Measurements from ENCODE around the gene STPG2. TPM values are rescaled to one million over a fixed set of nuclear protein-coding genes. Genes with fewer than 3 reads are reported as not detected.

STPG2 gene
- total RNA-seq, result not detected in 2 replicates

DNA sequence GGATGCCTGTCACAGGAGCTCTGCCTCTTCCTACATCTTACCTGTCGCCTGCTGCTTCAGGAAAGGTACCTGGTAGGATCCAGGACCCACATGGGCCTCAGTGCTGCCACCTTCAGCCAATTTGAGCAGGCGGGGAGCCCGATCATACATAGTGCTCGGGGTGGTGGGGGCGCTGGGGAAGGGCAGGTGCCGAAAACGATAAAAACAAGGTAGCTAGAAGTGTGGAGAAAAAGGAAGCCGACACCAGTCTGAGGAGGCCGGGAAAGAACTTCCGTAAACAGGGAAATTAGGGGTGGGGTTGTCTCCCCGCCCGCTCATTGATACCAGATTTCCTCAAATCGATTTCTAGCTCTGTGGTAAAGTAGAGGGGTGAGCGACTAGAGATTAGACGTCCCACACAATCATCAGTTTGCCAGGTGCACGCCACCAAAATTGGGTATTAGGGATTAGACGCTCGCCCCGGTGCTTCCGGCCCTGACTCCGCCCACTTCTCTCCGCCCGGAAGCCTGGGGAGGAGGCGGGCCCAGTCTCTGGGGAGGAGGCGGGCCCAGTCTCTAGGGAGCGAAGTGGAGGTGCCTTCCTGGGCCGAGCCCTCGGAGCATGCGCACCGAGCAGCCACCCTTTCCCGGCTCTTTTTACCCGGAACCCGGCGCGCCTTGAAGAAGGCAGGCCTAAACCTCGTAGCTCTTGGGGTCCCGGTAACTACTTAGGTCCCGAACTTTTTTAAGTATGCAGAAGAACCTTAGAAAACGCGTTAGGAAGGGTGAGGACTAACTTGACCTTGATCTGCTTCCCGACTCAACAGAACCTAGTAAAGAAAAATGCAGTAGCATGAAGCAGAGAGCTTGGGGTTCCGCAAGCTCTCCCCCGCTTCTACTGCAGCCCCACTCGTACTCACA, at the start of gene STPG2:
Gene STPG2 (minus strand): TSS at position 476 of the 899 bp plus-strand sequence.
- H3K4me3 Mint-ChIP-seq, result peak within 1 kb of the TSS; percentile 95
- peak; percentile 98 for DNase-seq
- peaks cover 11% of the 10 kb centered on the region for H3K4me1 Mint-ChIP-seq
- peak within 1 kb of the TSS; percentile 96 for H3K27ac Mint-ChIP-seq
- intact Hi-C loops (cut with micrococcal nuclease), result loop anchor here (1.0 to 10.0 kb wide), 7 partner anchors 118 to 946 kb away; partner anchors contain the start of genes ADH5, METAP1 and RAP1GDS1
- peaks cover 6% of the 10 kb centered on the region for H3K9me3 Mint-ChIP-seq
- peaks cover 8% of the 10 kb centered on the region for H3K36me3 Mint-ChIP-seq (ENCODE audit: low read depth)
- H3K27me3 Mint-ChIP-seq, result peaks cover 14% of the 10 kb centered on the region

DNA sequence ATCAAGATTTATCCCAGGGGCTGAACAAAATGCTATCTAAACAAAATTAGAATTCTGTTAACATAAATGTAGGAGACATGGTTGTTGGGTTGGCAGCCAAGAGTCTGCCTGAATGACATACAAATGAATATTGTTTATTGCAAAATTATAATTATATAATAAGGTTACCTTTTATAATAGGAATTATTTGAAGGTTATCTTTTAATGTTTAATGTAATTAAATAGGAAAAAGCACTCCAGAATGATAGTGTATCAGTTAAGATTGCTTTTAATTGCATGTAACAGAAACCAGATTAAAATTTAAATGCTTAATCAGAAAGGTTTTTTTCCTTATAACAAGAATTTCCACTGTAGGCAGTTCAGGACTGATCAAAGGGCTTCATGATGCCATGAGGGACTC, 42.0 kb upstream of the STPG2 start:
- Mint-ChIP-seq H3K36me3 (ENCODE audit: low read depth) (no peaks in the 10 kb centered on the region), H3K4me1 (no peaks in the 10 kb centered on the region)
- DNase-seq, result no peak

DNA sequence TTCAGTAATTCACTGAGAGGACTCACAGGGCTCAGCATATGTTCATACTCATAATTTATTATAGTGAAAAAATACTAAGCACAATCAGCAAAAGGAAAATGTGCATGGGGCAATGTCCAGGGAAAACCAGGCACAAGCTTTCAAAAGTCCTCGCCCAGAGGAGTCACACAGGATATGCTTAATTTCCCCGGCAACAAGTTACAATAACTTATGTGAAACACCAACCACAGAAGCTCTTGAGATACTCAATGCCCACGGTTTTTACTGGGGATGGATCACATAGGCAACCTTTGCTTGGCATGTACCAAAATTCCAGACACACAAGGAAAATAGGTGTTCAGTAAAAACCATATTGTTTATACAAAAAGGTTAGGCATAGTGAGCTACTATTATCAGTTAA, 38.5 kb upstream of the STPG2 start:
- H3K9me3 Mint-ChIP-seq, result peaks cover 3% of the 10 kb centered on the region
- intact Hi-C loops (cut with micrococcal nuclease), result no loop called here

More for the DNA sequence above, 42.0 kb upstream of the STPG2 start:
- intact Hi-C loops (cut with micrococcal nuclease), result no loop called here
- no peaks in the 10 kb centered on the region for H3K9me3 Mint-ChIP-seq
- no peak overlapping the region for H3K27ac Mint-ChIP-seq
- no peak overlapping the region for H3K4me3 Mint-ChIP-seq
- peaks cover 11% of the 10 kb centered on the region for H3K27me3 Mint-ChIP-seq

DNA sequence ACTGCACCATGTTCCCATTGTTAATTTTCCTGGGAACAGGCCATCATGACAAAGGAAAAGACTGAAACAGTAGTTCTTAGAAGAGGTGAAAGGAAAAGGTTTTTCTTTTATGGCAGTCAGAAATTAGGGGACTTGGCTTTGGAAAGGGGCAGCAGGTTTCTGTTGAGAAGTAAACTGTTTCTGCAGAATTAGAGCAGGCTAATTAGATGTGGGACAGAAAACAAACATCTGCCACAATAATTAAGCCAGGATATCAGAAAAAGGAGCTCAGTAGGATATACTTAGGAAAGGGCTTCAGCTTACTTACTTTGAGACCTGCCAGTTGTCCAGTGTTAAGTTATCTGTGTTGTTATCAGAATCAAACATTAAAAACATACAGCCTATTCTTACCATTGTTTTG, 36.7 kb upstream of the STPG2 start:
- intact Hi-C loops (cut with micrococcal nuclease), result no loop called here
- Mint-ChIP-seq H3K27me3 (peaks cover 10% of the 10 kb centered on the region), H3K27ac (no peak overlapping the region), H3K4me1 (no peaks in the 10 kb centered on the region), H3K9me3 (peaks cover 3% of the 10 kb centered on the region), H3K36me3 (ENCODE audit: low read depth) (no peaks in the 10 kb centered on the region), H3K4me3 (no peak overlapping the region)
- DNase-seq, result no peak

More for the DNA sequence above, 38.5 kb upstream of the STPG2 start:
- Mint-ChIP-seq H3K36me3 (ENCODE audit: low read depth) (no peaks in the 10 kb centered on the region), H3K4me3 (no peak overlapping the region), H3K27me3 (peaks cover 10% of the 10 kb centered on the region), H3K4me1 (no peaks in the 10 kb centered on the region), H3K27ac (no peak overlapping the region)
- no peak for DNase-seq

DNA sequence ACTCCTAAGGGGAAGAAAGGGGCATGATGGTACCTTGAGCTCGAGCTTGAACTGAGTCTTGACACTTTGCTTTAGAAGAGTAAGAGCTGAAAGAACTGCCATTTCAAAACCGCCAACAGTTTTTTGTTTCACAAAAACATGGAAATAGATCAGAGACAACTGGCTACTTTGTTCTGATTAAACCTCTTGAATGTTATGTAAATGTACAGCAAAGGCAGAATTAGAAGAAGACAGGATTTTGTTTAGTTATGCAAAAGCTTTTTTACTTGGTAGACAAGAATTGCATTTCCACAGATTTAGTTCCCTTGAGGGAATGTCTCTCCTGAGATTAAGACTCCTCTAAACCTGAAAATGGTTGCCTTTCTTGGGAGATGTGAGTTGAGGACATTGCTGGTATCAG, 33.3 kb upstream of the STPG2 start:
- Mint-ChIP-seq H3K27me3 (peaks cover 6% of the 10 kb centered on the region), H3K4me1 (no peaks in the 10 kb centered on the region), H3K4me3 (no peak overlapping the region), H3K27ac (no peak overlapping the region), H3K9me3 (peaks cover 3% of the 10 kb centered on the region), H3K36me3 (ENCODE audit: low read depth) (no peaks in the 10 kb centered on the region)
- intact Hi-C loops (cut with micrococcal nuclease), result no loop called here
- no peak for DNase-seq

DNA sequence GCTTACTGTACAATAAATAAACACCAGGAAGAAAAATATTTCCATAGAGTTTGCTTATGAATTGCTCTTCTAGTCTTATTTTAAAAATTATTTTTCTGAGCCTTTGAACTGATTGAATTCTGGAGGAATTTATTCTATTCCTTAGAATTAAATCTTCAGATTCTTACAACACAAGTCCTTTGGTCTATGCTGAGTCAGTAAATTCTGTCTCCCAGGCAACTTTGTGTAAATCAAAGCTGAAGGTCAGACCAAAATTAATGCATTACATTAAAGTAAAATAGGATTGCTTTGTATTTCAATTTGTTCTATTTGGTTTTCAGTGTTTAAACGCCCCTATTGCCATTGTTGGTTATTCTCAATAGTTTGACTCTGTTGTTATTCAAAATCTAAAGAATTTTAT, 26.8 kb upstream of the STPG2 start:
- peaks cover 8% of the 10 kb centered on the region for H3K27me3 Mint-ChIP-seq
- intact Hi-C loops (cut with micrococcal nuclease), result no loop called here
- DNase-seq, result no peak
- H3K36me3 Mint-ChIP-seq (ENCODE audit: low read depth), result no peaks in the 10 kb centered on the region
- no peak overlapping the region for H3K4me3 Mint-ChIP-seq
- no peak overlapping the region for H3K27ac Mint-ChIP-seq
- no peaks in the 10 kb centered on the region for H3K4me1 Mint-ChIP-seq
- H3K9me3 Mint-ChIP-seq, result no peaks in the 10 kb centered on the region

- Mint-ChIP-seq H3K27me3 (peaks cover 8% of the 10 kb centered on the region), H3K4me1 (no peaks in the 10 kb centered on the region), H3K27ac (no peak overlapping the region), H3K9me3 (no peaks in the 10 kb centered on the region), H3K4me3 (no peak overlapping the region), H3K36me3 (ENCODE audit: low read depth) (no peaks in the 10 kb centered on the region)
- intact Hi-C loops (cut with micrococcal nuclease), result no loop called here
- DNase-seq, result no peak
Measured at GRCh38 chr4:98166731-98167041, 23.4 kb upstream of the STPG2 start.

GRCh38 chr4:98166025-98166730, 22.9 kb upstream of the STPG2 start:
- Mint-ChIP-seq H3K4me1 (no peaks in the 10 kb centered on the region), H3K27ac (no peak overlapping the region), H3K36me3 (ENCODE audit: low read depth) (no peaks in the 10 kb centered on the region), H3K27me3 (peaks cover 8% of the 10 kb centered on the region), H3K9me3 (no peaks in the 10 kb centered on the region), H3K4me3 (no peak overlapping the region)
- intact Hi-C loops (cut with micrococcal nuclease), result no loop called here
- DNase-seq, result no peak

GRCh38 chr4:98162696-98163095, 19.4 kb upstream of the STPG2 start:
- Mint-ChIP-seq H3K4me1 (no peaks in the 10 kb centered on the region), H3K4me3 (no peak overlapping the region), H3K9me3 (peaks cover 7% of the 10 kb centered on the region), H3K27me3 (peaks cover 5% of the 10 kb centered on the region), H3K36me3 (ENCODE audit: low read depth) (no peaks in the 10 kb centered on the region), H3K27ac (no peak overlapping the region)
- intact Hi-C loops (cut with micrococcal nuclease), result no loop called here
- no peak for DNase-seq

- intact Hi-C loops (cut with micrococcal nuclease), result loop anchor here (5.0 kb wide), 2 partner anchors 316 to 1256 kb away; no protein-coding TSS in a partner anchor
- DNase-seq, result no peak
- peaks cover 6% of the 10 kb centered on the region for H3K4me1 Mint-ChIP-seq
- no peaks in the 10 kb centered on the region for H3K9me3 Mint-ChIP-seq
- no peaks in the 10 kb centered on the region for H3K36me3 Mint-ChIP-seq (ENCODE audit: low read depth)
- peaks cover 8% of the 10 kb centered on the region for H3K27me3 Mint-ChIP-seq
- no peak overlapping the region for H3K27ac Mint-ChIP-seq
- H3K4me3 Mint-ChIP-seq, result no peak overlapping the region
Measured at GRCh38 chr4:98151145-98151924, 8.1 kb upstream of the STPG2 start.

- no peak overlapping the region for H3K27ac Mint-ChIP-seq
- DNase-seq, result no peak
- H3K9me3 Mint-ChIP-seq, result no peaks in the 10 kb centered on the region
- H3K4me3 Mint-ChIP-seq, result no peak overlapping the region
- peaks cover 6% of the 10 kb centered on the region for H3K4me1 Mint-ChIP-seq
- H3K27me3 Mint-ChIP-seq, result peaks cover 8% of the 10 kb centered on the region
- H3K36me3 Mint-ChIP-seq (ENCODE audit: low read depth), result no peaks in the 10 kb centered on the region
- intact Hi-C loops (cut with micrococcal nuclease), result loop anchor here (5.0 kb wide), 2 partner anchors 317 to 1257 kb away; no protein-coding TSS in a partner anchor
Measured at GRCh38 chr4:98150092-98150761, 7.0 kb upstream of the STPG2 start.

GRCh38 chr4:98148856-98149255, 5.6 kb upstream of the STPG2 start:
- Mint-ChIP-seq H3K27me3 (peaks cover 7% of the 10 kb centered on the region), H3K4me3 (no peak overlapping the region), H3K27ac (no peak overlapping the region), H3K4me1 (peaks cover 6% of the 10 kb centered on the region), H3K36me3 (ENCODE audit: low read depth) (peaks cover 2% of the 10 kb centered on the region), H3K9me3 (no peaks in the 10 kb centered on the region)
- intact Hi-C loops (cut with micrococcal nuclease), result loop anchor here (10.0 kb wide), 1 partner anchor 296 kb away; no protein-coding TSS in a partner anchor
- DNase-seq, result no peak

DNA sequence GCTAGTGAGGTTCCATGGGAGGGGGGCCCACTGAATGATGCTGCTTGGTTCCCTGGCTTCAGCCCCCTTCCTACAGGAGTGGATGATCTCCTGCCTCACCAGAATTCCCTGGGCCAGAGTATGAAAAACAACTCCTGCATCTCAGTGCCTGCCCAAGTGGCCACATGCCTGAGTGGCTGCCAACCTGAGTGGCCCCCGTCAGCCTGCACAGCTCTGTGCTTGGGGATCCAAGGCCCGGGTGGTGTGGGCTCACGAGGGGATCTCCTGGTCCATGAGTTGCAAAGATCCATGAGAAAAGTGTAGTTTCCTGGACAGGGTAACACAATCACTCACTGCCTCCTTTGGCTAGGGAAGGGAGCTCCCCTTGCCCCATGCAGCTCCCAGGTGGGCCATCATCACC, 17.1 kb downstream of the STPG2 start:
- no peak overlapping the region for H3K27ac Mint-ChIP-seq
- no peak overlapping the region for H3K4me3 Mint-ChIP-seq
- DNase-seq, result no peak
- no peaks in the 10 kb centered on the region for H3K9me3 Mint-ChIP-seq
- no peaks in the 10 kb centered on the region for H3K36me3 Mint-ChIP-seq (ENCODE audit: low read depth)
- H3K4me1 Mint-ChIP-seq, result no peaks in the 10 kb centered on the region
- H3K27me3 Mint-ChIP-seq, result peaks cover 10% of the 10 kb centered on the region
- intact Hi-C loops (cut with micrococcal nuclease), result no loop called here

Measured in activated CD4-positive, alpha-beta T cell treated with anti-CD3 and anti-CD28 coated beads, Interleukin-2, amount 10 ng/mL, durations not matched to agents 24 days and 14 days (primary cell).